ENCODE measurements around the gene PRLR. TPM values are rescaled to one million over a fixed set of nuclear protein-coding genes. Genes with fewer than 3 reads are reported as not detected.
A peak's percentile ranks its signal among the peaks of the same experiment; 100 is the strongest.

The PRLR gene
- total and polyA plus RNA-seq, 2 of the 13 experiments (the other 11 are each of a cell fraction or from before 2014, with no cell fraction given), result 12.2 to 13.3 TPM

DNA sequence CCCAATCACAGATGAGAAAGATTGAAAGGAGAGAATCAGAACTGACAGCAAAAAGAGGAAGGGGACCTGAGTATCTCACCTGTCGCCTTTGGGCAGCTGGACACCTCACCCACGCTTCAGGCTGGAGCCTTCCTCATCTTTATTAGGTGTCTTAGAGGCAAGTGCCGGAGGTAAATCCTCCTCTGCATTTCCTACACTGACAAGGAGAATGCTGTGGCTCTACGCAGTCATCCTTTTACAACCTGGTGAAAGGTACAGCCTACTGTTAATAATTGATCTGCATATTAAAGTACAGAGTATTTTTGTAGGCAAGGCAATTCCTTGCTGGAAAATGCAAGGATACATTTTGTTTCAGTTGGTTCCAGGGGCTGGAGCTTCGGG is 34.8 kb downstream of the PRLR start (continued):
- TF ChIP-seq CENPT (CRISPR knock-in tag; IDR thresholded peaks at IDR 0.05; ENCODE audit: low read depth) (no peak), SIX4 (CRISPR knock-in tag; IDR thresholded peaks at IDR 0.05) (no peak), ZNF121 (CRISPR knock-in tag; IDR thresholded peaks at IDR 0.05) (no peak), RBM22 (optimal IDR thresholded peaks at IDR 0.05; ENCODE audit: low read length) (no peak), FOSL1 (CRISPR knock-in tag; IDR thresholded peaks at IDR 0.05; ENCODE audit: borderline replicate concordance) (no peak), RFX5 (IDR thresholded peaks at IDR 0.05; ENCODE audit: low read depth, low read length) (no peak), TOE1 (CRISPR knock-in tag; IDR thresholded peaks at IDR 0.05) (no peak), RCOR2 (CRISPR knock-in tag; IDR thresholded peaks at IDR 0.05) (0 out of 2 replicates have a peak, but pooled peaks have one; percentile 9)
- TF ChIP-seq, protein P1, sequence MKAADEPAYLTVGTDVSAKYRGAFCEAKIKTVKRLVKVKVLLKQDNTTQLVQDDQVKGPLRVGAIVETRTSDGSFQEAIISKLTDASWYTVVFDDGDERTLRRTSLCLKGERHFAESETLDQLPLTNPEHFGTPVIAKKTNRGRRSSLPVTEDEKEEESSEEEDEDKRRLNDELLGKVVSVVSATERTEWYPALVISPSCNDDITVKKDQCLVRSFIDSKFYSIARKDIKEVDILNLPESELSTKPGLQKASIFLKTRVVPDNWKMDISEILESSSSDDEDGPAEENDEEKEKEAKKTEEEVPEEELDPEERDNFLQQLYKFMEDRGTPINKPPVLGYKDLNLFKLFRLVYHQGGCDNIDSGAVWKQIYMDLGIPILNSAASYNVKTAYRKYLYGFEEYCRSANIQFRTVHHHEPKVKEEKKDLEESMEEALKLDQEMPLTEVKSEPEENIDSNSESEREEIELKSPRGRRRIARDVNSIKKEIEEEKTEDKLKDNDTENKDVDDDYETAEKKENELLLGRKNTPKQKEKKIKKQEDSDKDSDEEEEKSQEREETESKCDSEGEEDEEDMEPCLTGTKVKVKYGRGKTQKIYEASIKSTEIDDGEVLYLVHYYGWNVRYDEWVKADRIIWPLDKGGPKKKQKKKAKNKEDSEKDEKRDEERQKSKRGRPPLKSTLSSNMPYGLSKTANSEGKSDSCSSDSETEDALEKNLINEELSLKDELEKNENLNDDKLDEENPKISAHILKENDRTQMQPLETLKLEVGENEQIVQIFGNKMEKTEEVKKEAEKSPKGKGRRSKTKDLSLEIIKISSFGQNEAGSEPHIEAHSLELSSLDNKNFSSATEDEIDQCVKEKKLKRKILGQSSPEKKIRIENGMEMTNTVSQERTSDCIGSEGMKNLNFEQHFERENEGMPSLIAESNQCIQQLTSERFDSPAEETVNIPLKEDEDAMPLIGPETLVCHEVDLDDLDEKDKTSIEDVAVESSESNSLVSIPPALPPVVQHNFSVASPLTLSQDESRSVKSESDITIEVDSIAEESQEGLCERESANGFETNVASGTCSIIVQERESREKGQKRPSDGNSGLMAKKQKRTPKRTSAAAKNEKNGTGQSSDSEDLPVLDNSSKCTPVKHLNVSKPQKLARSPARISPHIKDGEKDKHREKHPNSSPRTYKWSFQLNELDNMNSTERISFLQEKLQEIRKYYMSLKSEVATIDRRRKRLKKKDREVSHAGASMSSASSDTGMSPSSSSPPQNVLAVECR (CRISPR knock-in tag; IDR thresholded peaks at IDR 0.05; ENCODE audit: borderline replicate concordance), result peak; percentile 22; the same call in 1 of the 2 replicates
- TF ChIP-seq, protein P2, sequence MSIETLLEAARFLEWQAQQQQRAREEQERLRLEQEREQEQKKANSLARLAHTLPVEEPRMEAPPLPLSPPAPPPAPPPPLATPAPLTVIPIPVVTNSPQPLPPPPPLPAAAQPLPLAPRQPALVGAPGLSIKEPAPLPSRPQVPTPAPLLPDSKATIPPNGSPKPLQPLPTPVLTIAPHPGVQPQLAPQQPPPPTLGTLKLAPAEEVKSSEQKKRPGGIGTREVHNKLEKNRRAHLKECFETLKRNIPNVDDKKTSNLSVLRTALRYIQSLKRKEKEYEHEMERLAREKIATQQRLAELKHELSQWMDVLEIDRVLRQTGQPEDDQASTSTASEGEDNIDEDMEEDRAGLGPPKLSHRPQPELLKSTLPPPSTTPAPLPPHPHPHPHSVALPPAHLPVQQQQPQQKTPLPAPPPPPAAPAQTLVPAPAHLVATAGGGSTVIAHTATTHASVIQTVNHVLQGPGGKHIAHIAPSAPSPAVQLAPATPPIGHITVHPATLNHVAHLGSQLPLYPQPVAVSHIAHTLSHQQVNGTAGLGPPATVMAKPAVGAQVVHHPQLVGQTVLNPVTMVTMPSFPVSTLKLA (IDR thresholded peaks at IDR 0.05), result no peak
- TF ChIP-seq, protein P3, sequence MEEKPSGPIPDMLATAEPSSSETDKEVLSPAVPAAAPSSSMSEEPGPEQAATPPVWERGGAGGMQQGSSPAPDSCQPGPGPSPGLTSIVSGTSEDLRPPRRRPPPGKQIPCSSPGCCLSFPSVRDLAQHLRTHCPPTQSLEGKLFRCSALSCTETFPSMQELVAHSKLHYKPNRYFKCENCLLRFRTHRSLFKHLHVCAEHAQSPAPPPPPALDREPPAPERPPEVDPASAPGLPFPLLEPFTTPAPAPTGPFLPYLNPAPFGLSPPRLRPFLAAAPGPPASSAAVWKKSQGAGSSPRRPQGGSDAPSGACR (CRISPR knock-in tag; IDR thresholded peaks at IDR 0.05), result no peak
